HepG2 (cell line): ENCODE measurements around the gene SCRT2. TPM values are rescaled to one million over a fixed set of nuclear protein-coding genes. Genes with fewer than 3 reads are reported as not detected.

Experiments used
- ATAC-seq: fragments of 200-7000 bp; cut with Tn5 transposase; 3 replicates; pipeline ENCODE4 v1.9.1; 2020; ENCODE audit warnings: mild to moderate bottlenecking, moderate library complexity
- BruUV-seq: library from RNA; stranded (reverse); fragments of 400-500 nt; replicated peaks from 2 replicates; lab custom pipeline; 2021; lab: Mats Ljungman, UMichigan
- CTCF ChIA-PET: fragments of 300-600 bp; formaldehyde crosslinking; extraction: SDS; loops from one replicate; lab custom pipeline; 2021; ENCODE audit warnings: low total read pairs, inconsistent platforms, low intra/inter-chr PET ratio; lab: Yijun Ruan, JAX
- POLR2A ChIA-PET: fragments of 350-600 bp; sonication (Branson Sonifier 250); formaldehyde crosslinking; loops from one replicate; lab custom pipeline; 2020; ENCODE audit warnings: antibody characterized with exemption, inconsistent platforms; lab: Yijun Ruan, JAX
- DNase-seq: peaks from one replicate; pipeline ENCODE4 v3.0.0-alpha.2; 2015; ENCODE audit warnings: low spot score
- FAIRE-seq: peaks from 3 replicates; lab custom pipeline; 2011; peaks lifted over from hg19 to GRCh38; lab: Jason Lieb, UNC
- H2AFZ ChIP-seq: one replicate; pipeline ENCODE4 v1.6.1; 2011; ENCODE audit warnings: low read length, inconsistent platforms
- H3K27ac ChIP-seq: fragments of 300-600 bp; 3 replicates; pipeline ENCODE4 v1.8.0; 2011; ENCODE audit warnings: mixed run types, mild to moderate bottlenecking, mixed read lengths, low read length, inconsistent platforms; ENCODE audit not compliant: insufficient read depth; ENCODE audit errors: extremely low read length
- H3K27me3 ChIP-seq, 2 experiments: fragments of 200-600 bp in 1 of 2; 2 replicates in 1 of 2; 3 replicates in 1 of 2; pipeline versions ENCODE4 v1.6.0 to v1.8.0; 2011; ENCODE audit warnings: low read length in 2 of 2, mild to moderate bottlenecking in 2 of 2, moderate library complexity in 2 of 2, inconsistent platforms in 1 of 2; ENCODE audit not compliant: insufficient read depth in 2 of 2, control insufficient read depth in 1 of 2
- H3K36me3 ChIP-seq, 2 experiments: fragments of 200-600 bp in 1 of 2; replicated peaks in 1 of 2; 2 replicates in 1 of 2; 3 replicates in 1 of 2; pipeline versions ENCODE4 v1.5.1 to v1.8.0; 2011; ENCODE audit warnings: low read length in 2 of 2, inconsistent platforms in 1 of 2; ENCODE audit not compliant: insufficient read depth in 2 of 2, control insufficient read depth in 1 of 2
- H3K4me1 ChIP-seq: 2 replicates; pipeline ENCODE4 v1.5.1; 2012; ENCODE audit warnings: low read length, inconsistent platforms; ENCODE audit not compliant: insufficient read depth
- H3K4me2 ChIP-seq: 2 replicates; pipeline ENCODE4 v1.6.0; 2011; ENCODE audit warnings: low read depth, low read length, inconsistent platforms
- H3K4me3 ChIP-seq, 3 experiments: fragments of 200-600 bp in 1 of 3; sonication (generic), shearing (Covaris generic) in 1 of 3; replicated peaks in 1 of 3; 2 replicates each; pipeline ENCODE4 v1.5.1; 2011 to 2016; ENCODE audit warnings: low read length in 3 of 3, inconsistent platforms in 2 of 3, low read depth in 2 of 3, mild to moderate bottlenecking in 2 of 3, control low read depth in 1 of 3, mixed read lengths in 1 of 3; ENCODE audit not compliant: insufficient read depth in 1 of 3
- H3K79me2 ChIP-seq: one replicate; pipeline ENCODE4 v1.6.1; 2011; ENCODE audit warnings: low read length, inconsistent platforms; ENCODE audit not compliant: insufficient read depth
- H3K9ac ChIP-seq: 2 replicates; pipeline ENCODE4 v1.6.0; 2011; ENCODE audit warnings: mild to moderate bottlenecking, low read depth, low read length, inconsistent platforms; ENCODE audit not compliant: insufficient read depth
- H3K9me3 ChIP-seq: 2 replicates; pipeline ENCODE4 v1.5.1; 2012; ENCODE audit warnings: mild to moderate bottlenecking, low read length
- H4K20me1 ChIP-seq: 2 replicates; pipeline ENCODE4 v1.6.0; 2011; ENCODE audit warnings: inconsistent platforms, mild to moderate bottlenecking, low read length, moderate library complexity; ENCODE audit not compliant: insufficient read depth
- DNMT1 ChIP-seq: sonication (generic); formaldehyde crosslinking; IDR thresholded peaks from 2 replicates; pipeline ENCODE4 v1.5.1; 2020; ENCODE audit warnings: mild to moderate bottlenecking, missing genetic modification reagents
- EP300 ChIP-seq, 3 experiments: sonication (generic) in 1 of 3; formaldehyde crosslinking in 1 of 3; IDR thresholded peaks; 2 replicates each; pipeline versions ENCODE4 v1.5.1 to v1.6.1; 2011 to 2020; ENCODE audit warnings: low read depth in 2 of 3, low read length in 2 of 3, borderline replicate concordance in 1 of 3, improper control_type of control experiment in 1 of 3, mild to moderate bottlenecking in 1 of 3, missing genetic modification reagents in 1 of 3, moderate library complexity in 1 of 3
- MTF2 ChIP-seq: sonication (generic); formaldehyde crosslinking; IDR thresholded peaks from 2 replicates; pipeline ENCODE4 v1.5.0; 2020; ENCODE audit warnings: missing genetic modification reagents, borderline replicate concordance
- NFYC ChIP-seq: IDR thresholded peaks from 2 replicates; pipeline ENCODE4 v1.6.1; 2016; ENCODE audit warnings: missing genetic modification reagents, missing compliant biosample characterization
- SIX1 ChIP-seq: sonication (generic); formaldehyde crosslinking; IDR thresholded peaks from 2 replicates; pipeline ENCODE4 v1.4.0; 2020; ENCODE audit warnings: missing genetic modification reagents, borderline replicate concordance
- SRY ChIP-seq: sonication (generic); formaldehyde crosslinking; IDR thresholded peaks from 2 replicates; pipeline ENCODE4 v1.8.0; 2022; ENCODE audit warnings: mild to moderate bottlenecking, missing genetic modification reagents
- ZNF530 ChIP-seq: sonication (generic); formaldehyde crosslinking; IDR thresholded peaks from 2 replicates; pipeline ENCODE4 v1.5.0; 2020; ENCODE audit warnings: low read depth, mild to moderate bottlenecking, missing genetic modification reagents
- ZNF546 ChIP-seq: sonication (generic); formaldehyde crosslinking; conservative IDR thresholded peaks from 2 replicates; pipeline ENCODE4 v1.8.1; 2023; ENCODE audit warnings: mild to moderate bottlenecking, missing genetic modification reagents
- ZNF709 ChIP-seq: sonication (generic); formaldehyde crosslinking; IDR thresholded peaks from 2 replicates; pipeline ENCODE4 v1.5.0; 2020; ENCODE audit warnings: mild to moderate bottlenecking, missing genetic modification reagents
- WGBS: methylation state at CpG from one replicate; pipeline ENCODE4 v1.1.6; 2017; ENCODE audit warnings: low lambda C conversion rate; 5-methylcytosine and 5-hydroxymethylcytosine counted together
- in situ Hi-C: cut with HindIII; loops from 2 replicates; pipeline ENCODE4 v1.10.0; 2017; ENCODE audit warnings: low pct_unique_long_range_greater_than_20kb; ENCODE audit not compliant: extremely low pct_ligation_motif_present
- intact Hi-C: fragments of 100-400 bp; cut with micrococcal nuclease; formaldehyde crosslinking; loops from one replicate; pipeline ENCODE4 v1.10.0; 2022; ENCODE audit not compliant: unreplicated experiment
- polyA plus RNA-seq, 8 experiments: library from polyadenylated mRNA; depleted of rRNA in 3 of 8; stranded (reverse) in 7 of 8; unstranded in 1 of 8; fragments of >200 nt; fragmentation: Illumina TruSeq in 4 of 8; extraction: Trizol in 4 of 8; gene quantifications; 2 replicates each; pipeline versions ENCODE4 v1.2.1 to v1.2.3, GENCODE V29; 2011 to 2016; ENCODE audit warnings: low read depth in 4 of 8, missing spikeins in 1 of 8, mixed read lengths in 1 of 8; ENCODE audit not compliant: insufficient read depth in 1 of 8
- total RNA-seq, 5 experiments: library from RNA; depleted of rRNA; stranded (reverse); fragments of >200 nt; fragmentation: Illumina TruSeq; extraction: Trizol; gene quantifications; 2 replicates each; pipeline ENCODE4 v1.2.3, GENCODE V29; 2016; ENCODE audit warnings: low read depth in 1 of 5
- TF ChIP-seq, protein P1 (sequence below): sonication (generic); formaldehyde crosslinking; conservative IDR thresholded peaks from 2 replicates; pipeline ENCODE4 v1.8.0; 2022; ENCODE audit warnings: missing genetic modification reagents

Gene SCRT2
- total and polyA plus RNA-seq, 2 of the 13 experiments (the other 11 are each of a cell fraction or from before 2014, with no cell fraction given) = not detected

DNA sequence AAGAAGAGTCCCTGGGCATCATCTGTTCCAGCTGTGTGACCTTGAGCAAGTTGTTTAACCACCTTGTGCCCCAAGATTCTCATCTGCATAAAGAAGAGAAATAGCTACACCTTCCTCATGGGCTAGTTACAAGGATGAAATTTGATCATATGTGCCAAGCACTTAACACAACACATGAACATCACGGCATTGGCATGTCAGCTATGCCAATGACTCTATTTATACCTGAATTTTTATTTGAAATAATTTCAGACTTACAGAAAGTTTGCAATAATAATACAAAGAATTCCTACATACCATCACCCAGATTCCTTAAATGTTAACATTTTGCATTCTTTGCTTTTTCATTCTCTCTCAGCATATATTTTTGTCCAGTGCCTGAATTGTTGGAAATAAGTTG is 44.5 kb downstream of the SCRT2 start:
- TF ChIP-seq, protein P1, sequence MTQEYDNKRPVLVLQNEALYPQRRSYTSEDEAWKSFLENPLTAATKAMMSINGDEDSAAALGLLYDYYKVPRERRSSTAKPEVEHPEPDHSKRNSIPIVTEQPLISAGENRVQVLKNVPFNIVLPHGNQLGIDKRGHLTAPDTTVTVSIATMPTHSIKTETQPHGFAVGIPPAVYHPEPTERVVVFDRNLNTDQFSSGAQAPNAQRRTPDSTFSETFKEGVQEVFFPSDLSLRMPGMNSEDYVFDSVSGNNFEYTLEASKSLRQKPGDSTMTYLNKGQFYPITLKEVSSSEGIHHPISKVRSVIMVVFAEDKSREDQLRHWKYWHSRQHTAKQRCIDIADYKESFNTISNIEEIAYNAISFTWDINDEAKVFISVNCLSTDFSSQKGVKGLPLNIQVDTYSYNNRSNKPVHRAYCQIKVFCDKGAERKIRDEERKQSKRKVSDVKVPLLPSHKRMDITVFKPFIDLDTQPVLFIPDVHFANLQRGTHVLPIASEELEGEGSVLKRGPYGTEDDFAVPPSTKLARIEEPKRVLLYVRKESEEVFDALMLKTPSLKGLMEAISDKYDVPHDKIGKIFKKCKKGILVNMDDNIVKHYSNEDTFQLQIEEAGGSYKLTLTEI = no peak
- TF ChIP-seq ZNF546 (CRISPR knock-in tag) (no peak), SIX1 (CRISPR knock-in tag) (no peak), SRY (CRISPR knock-in tag) (no peak), NFYC (CRISPR knock-in tag) (no peak), EP300 (IDR thresholded peaks at IDR 0.05; ENCODE audit: low read depth in 2 of 2, low read length in 2 of 2) (no peak), EP300 (CRISPR knock-in tag; IDR thresholded peaks at IDR 0.05; ENCODE audit: borderline replicate concordance) (no peak), ZNF709 (CRISPR knock-in tag) (no peak), ZNF530 (CRISPR knock-in tag) (no peak), MTF2 (CRISPR knock-in tag) (no peak), DNMT1 (CRISPR knock-in tag) (no peak)
- no TSS peak for BruUV-seq
- no peaks in the 10 kb centered on the region for H3K4me1 ChIP-seq
- H2AFZ ChIP-seq = no peak overlapping the region
- no peaks in the 10 kb centered on the region for H3K9me3 ChIP-seq
- POLR2A ChIA-PET = interaction anchor here (1.0 kb wide), 1 partner anchor 14 kb away, joined by 3 read pairs; no protein-coding TSS in a partner anchor
- peaks cover 14 to 82% of the 10 kb centered on the region in 2 experiments for H3K27me3 ChIP-seq
- no peak overlapping the region for H3K27ac ChIP-seq
- WGBS = 0% methylated on average over 1 of the region's 1 CpG
- no peak overlapping the region for H3K4me3 ChIP-seq
- H3K36me3 ChIP-seq = no peaks in the 10 kb centered on the region
- CTCF ChIA-PET = no interaction called here
- no peak overlapping the region for H3K9ac ChIP-seq
- no peak overlapping the region for H3K4me2 ChIP-seq
- DNase-seq (no peak), FAIRE-seq (no peak), ATAC-seq (no peak)
- no peaks in the 10 kb centered on the region for H4K20me1 ChIP-seq
- no peaks in the 10 kb centered on the region for H3K79me2 ChIP-seq
- in situ Hi-C loops (no loop called here), intact Hi-C loops (no loop called here)
